Measurements from ENCODE around the gene CRAT. TPM values are rescaled to one million over a fixed set of nuclear protein-coding genes. Genes with fewer than 3 reads are reported as not detected.
A peak's percentile ranks its signal among the peaks of the same experiment; 100 is the strongest.

CRAT gene
- total RNA-seq, 1 experiment from 2014 or later: 16.1 TPM

DNA sequence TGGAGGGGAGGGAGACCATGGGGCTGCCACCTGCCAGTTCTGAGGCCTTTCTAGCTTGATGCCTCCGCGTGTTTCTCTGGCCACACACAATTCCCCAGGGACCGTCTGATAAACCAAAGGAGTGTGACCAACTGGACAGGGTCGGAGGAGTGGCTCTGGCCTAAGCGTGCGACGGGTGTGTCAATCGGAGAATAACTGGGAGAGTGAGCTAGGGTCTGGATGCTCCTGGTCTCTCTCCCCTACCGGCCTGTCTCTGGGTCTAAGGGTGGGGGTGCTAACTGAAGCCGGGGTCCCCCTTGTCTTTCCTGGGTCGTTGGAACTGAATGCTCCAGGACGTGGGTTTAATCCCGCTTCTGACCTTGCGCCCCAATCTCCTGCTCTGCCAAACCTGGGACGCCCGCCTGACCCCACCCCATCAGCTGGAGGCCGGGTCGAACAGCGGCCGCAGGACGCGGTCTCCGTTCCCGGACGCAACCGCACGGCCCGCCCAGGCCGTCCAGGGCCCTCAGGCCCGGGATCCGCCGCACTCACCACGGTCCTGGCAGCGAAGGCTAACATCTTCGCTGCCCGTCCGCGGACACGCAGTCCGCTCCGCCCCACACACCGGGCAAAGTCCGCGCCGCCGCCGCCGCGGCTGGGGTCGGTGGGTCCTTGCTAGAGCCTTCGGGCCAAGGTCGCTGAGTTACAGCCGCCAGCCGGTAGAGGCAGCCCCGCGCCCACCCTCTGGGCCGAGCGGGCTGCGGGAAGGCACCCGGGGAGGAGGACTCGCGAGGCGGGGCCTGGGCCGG lies 447 bp downstream of the CRAT start:
- Histone ChIP-seq H3K27ac (ENCODE audit: low read length) (no peak overlapping the region), H3K4me2 (ENCODE audit: low read length) (peak overlapping the region; percentile 91), H3K4me3 (ENCODE audit: low read length) (peak overlapping the region; percentile 78), H3K9ac (ENCODE audit: low read length) (peak overlapping the region; percentile 70), H3K9me3 (ENCODE audit: low read length) (no peaks in the 10 kb centered on the region), H4K20me1 (ENCODE audit: low read length) (no peaks in the 10 kb centered on the region), H3F3A (ENCODE audit: low read length, unreplicated experiment) (no peaks in the 10 kb centered on the region), H3K4me1 (ENCODE audit: insufficient read depth, low read length) (peaks cover 12% of the 10 kb centered on the region), H2AFZ (ENCODE audit: low read length) (peak overlapping the region; percentile 93), H3K79me2 (ENCODE audit: low read length) (peaks cover 38% of the 10 kb centered on the region), H3K9me2 (replicated peaks; ENCODE audit: low read length) (no peaks in the 10 kb centered on the region), H3K36me3 (ENCODE audit: low read depth, low read length) (no peaks in the 10 kb centered on the region), H3K27me3 (ENCODE audit: low read length) (no peaks in the 10 kb centered on the region)
- DNase-seq: no peak
- BruUV-seq (replicated peaks): no TSS peak
- POLR2A ChIA-PET (ENCODE audit: unreplicated experiment): no interaction called here
- CTCF ChIA-PET: no interaction called here
- TF ChIP-seq EZH2phosphoT487 (IDR thresholded peaks at IDR 0.05; ENCODE audit: borderline replicate concordance, low read length) (no peak), EZH2 (IDR thresholded peaks at IDR 0.05; ENCODE audit: low read length, unreplicated experiment) (no peak)
- TF ChIP-seq, protein P1, sequence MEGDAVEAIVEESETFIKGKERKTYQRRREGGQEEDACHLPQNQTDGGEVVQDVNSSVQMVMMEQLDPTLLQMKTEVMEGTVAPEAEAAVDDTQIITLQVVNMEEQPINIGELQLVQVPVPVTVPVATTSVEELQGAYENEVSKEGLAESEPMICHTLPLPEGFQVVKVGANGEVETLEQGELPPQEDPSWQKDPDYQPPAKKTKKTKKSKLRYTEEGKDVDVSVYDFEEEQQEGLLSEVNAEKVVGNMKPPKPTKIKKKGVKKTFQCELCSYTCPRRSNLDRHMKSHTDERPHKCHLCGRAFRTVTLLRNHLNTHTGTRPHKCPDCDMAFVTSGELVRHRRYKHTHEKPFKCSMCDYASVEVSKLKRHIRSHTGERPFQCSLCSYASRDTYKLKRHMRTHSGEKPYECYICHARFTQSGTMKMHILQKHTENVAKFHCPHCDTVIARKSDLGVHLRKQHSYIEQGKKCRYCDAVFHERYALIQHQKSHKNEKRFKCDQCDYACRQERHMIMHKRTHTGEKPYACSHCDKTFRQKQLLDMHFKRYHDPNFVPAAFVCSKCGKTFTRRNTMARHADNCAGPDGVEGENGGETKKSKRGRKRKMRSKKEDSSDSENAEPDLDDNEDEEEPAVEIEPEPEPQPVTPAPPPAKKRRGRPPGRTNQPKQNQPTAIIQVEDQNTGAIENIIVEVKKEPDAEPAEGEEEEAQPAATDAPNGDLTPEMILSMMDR (conservative IDR thresholded peaks at IDR 0.05; ENCODE audit: low read depth, low read length): no peak
- intact Hi-C loops (cut with micrococcal nuclease): loop anchor here (2.0 kb wide), 1 partner anchor 29 kb away; the partner anchor contains the start of gene DOLPP1
- ATAC-seq: peak; percentile 11

DNA sequence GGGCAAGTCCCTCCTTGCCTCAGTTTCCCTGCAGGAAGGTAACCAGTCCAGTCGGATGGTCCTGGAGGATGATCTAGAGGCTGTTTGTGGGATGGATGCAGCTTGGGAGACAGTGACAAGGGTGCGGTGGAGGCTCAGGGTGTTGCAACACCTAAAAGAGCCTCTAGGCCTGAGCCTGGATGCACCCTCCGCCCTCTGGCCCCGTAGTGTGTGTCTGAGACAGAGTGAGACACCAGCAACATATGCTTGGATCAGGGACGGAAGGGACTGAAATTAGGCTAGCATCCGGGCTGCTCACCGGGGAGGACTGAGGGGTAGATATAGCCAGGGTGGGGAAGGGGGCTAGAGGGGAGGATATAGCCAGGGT lies 1.1 kb downstream of the CRAT start:
- ChIA-PET POLR2A (ENCODE audit: unreplicated experiment) (no interaction called here), CTCF (no interaction called here)
- no peaks in the 10 kb centered on the region for H4K20me1 ChIP-seq (ENCODE audit: low read length)
- no peak for ATAC-seq
- H3K9me2 ChIP-seq (replicated peaks; ENCODE audit: low read length): no peaks in the 10 kb centered on the region
- peak overlapping the region; percentile 91; the same call in 1 of the 2 replicates for H3K4me2 ChIP-seq (ENCODE audit: low read length)
- H2AFZ ChIP-seq (ENCODE audit: low read length): no peak overlapping the region
- no peak for TF ChIP-seq EZH2 (IDR thresholded peaks at IDR 0.05; ENCODE audit: low read length, unreplicated experiment)
- TF ChIP-seq EZH2phosphoT487 (IDR thresholded peaks at IDR 0.05; ENCODE audit: borderline replicate concordance, low read length): no peak
- TF ChIP-seq, protein P1 (conservative IDR thresholded peaks at IDR 0.05; ENCODE audit: low read depth, low read length): no peak
- peaks cover 32% of the 10 kb centered on the region for H3K79me2 ChIP-seq (ENCODE audit: low read length)
- H3K27ac ChIP-seq (ENCODE audit: low read length): no peak overlapping the region
- no peaks in the 10 kb centered on the region for H3K36me3 ChIP-seq (ENCODE audit: low read depth, low read length)
- H3F3A ChIP-seq (ENCODE audit: low read length, unreplicated experiment): no peaks in the 10 kb centered on the region
- H3K4me3 ChIP-seq (ENCODE audit: low read length): peak overlapping the region; percentile 78; the same call in 1 of the 2 replicates
- BruUV-seq (replicated peaks): no TSS peak
- intact Hi-C loops (cut with micrococcal nuclease): no loop called here
- H3K9ac ChIP-seq (ENCODE audit: low read length): no peak overlapping the region
- no peaks in the 10 kb centered on the region for H3K9me3 ChIP-seq (ENCODE audit: low read length)
- peak; percentile 21 for DNase-seq
- H3K4me1 ChIP-seq (ENCODE audit: insufficient read depth, low read length): peaks cover 12% of the 10 kb centered on the region
- no peaks in the 10 kb centered on the region for H3K27me3 ChIP-seq (ENCODE audit: low read length)
